SKM-1 (cell line): Measurements from ENCODE around the gene CCNF.
"Not testable (repeated sequence)": the region's sequence is repeated elsewhere in the genome, so short reads cannot be mapped to it uniquely, and the experiment has no call there.

Source experiments
- DNase-seq: peaks from one replicate; lab custom pipeline; 2025; ENCODE audit not compliant: unreplicated experiment; lab: John Stamatoyannopoulos, UW

Gene CCNF

DNA sequence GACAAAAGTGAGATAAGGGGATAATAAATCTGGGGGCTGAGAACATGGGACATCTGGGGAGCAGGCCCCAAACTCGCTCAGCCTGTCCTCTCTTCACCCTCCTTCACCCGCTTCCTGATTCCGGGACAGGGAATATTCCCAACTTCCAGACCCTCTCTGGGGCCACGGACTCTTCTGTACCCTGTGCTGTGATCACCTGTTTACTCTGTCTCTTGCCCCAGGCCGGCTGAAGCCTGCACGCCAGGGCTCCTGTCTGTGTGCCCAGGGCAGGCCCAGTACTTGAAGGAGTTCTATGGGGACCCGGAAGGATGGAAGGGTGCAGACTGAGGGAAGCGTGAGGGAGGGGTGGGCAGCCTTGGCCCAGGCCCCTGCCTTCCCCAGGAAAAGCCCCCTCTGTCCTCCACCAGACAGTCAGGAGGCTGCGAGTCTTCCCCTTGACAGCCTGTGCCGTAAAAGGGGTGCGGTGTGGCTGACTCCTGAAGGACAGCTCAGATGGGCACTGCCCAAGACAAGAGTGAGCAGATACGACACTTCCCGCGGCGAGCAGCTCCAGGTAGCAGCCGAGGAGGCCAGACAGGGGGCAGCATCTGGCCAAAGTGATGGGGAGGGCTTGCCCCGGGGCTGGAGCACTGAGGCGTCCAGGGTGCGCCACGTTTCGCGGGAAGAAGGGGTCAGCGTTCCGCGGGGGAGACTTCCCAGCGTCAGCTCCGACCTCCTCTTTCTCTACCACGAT lies 1.0 kb upstream of the CCNF start:
- DNase-seq = no peak

DNA sequence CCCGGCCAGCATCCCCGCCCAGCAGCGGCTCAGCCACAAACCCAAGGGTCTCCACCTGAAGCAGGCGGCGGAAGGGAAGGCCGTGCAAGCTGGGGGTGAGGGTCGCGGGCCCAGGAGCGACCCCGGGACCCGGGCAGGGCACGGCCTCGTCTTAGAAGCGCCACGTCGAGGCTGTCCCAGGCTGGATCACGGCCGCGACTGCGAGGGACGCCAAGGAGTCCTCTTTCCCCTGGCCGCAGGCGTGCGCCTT lies 538 bp upstream of the CCNF start:
- no peak for DNase-seq

DNA sequence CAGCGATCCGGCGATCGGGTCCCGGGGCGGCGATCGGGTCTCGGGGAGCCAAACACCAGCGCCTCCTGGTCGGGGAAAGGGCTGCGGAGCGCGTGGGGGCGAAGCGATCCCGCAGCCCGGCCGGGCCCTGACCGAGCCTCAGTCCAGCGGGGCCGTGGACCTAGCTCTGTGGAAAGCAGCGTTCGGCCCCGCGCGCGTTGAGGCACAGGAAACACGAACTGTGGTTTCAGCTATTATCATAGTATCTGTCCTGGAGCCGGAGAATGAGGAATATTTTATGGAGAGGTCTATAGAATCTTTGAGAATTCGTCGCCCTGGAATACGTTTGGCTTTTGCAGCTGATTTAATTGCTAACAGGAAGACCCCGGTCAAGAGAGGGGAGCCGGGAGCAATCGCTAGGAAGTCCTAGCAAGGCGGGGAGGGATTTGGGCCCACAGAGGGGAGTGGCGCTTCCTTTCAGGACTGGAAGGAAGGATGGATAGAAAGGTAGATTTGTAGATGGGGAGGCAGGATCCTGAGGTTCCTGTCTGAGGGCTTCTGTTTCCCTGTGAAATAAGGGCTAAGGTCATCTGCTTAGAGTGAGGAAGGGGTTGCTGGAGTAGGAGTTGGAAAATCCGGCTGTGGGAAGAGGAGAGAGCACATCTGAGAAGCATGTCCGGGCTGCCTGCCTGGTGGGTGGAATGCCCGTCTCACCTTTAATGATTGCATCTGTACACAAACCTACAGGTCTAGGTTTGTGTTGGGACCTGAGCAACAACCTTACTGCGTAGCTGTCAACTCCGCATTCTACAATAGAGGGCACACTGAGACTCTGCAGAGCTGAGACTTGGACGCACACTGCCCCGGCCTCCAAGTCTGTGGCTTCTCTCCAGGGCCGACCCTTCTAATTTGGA lies 770 bp downstream of the CCNF start:
- DNase-seq = no peak

DNA sequence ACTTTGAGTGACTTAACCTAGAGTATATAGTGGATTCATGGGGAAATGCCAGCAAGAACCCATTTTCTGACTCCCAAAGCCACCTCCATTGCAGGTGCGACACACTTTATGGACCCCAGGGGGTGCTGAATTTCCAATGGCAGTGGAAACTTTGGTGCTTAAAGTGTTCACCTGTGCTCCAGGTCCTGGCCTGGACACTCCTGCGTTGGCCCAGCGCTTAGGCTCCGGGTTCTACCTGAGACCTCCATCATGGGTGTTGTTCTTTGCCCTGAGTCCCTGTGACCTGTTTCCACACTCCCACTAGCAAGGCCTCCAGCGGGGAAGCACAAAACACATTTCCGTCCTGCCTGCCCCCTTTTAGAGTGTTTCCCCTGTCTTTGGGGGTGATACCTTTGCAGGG lies 3.0 kb downstream of the CCNF start:
- no peak for DNase-seq

DNA sequence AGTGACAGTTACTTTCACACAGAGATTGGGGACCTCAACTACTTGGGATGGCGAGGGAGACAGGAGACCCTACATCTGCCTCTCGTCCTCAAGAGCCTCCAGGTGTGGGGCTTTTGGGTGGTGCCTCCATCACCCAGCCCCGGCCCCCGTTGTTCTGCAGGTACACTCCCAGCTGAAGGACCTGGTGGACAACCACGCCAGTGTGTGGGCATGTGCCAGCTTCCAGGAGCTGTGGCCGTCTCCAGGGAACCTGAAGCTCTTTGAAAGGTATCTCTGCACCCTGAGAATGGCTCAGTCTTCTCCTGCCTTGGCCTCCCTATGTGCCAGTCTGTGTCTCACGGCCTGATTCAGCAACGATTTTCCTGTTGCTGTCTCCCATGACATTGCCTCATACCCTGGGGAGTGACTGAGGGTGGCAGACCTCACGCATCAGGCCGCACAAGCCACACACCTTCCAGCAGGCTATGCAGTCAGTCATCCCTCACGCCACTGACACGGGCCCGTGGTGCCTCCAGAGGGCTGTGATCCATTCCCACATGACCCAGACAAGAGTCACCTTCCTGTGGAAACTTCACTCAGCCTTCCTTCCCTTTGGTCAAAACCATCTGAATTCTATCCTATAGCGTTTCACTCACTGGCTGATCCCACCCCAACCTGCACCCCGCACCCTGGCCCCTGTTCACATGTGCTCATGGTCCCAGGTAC lies 3.7 kb downstream of the CCNF start:
- DNase-seq = no peak

DNA sequence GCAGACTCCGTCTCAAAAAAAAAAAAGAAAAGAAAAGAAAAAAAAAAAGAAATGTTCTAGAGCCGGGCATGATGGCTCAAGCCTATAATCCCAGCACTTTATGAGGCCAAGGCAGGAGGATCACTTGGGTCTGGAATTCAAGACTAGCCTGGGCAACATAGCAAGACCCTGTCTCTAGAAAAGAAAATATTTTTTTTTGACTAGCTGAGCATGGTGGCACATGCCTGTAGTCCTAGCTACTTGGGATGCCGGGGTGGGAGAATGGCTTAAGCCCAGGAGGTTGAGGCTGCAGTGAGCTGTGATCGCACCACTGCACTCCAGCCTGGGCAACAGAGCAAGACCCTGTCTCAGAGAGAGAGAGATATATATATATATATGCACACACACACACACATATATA lies 6.0 kb downstream of the CCNF start:
- not testable (repeated sequence) for DNase-seq

DNA sequence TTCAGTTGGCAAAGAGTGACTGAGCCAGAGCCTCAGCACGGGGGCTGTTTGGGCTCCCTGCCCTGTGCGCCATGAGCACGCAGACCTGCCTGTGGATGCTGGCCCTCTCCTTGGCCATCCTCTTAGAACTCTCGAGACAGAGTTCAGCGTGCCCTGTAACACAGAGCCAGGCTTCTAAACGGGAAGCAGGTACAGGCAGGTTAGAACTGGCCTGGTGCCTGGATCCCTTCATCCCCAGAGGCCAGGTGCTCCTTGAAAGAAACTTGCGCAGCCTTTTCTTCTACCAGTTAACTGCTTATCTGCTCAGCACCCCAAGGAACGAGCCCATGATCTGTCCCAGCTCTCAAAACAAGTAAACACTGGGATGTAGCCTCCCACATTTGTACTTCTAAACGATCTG lies 6.9 kb downstream of the CCNF start:
- no peak for DNase-seq

DNA sequence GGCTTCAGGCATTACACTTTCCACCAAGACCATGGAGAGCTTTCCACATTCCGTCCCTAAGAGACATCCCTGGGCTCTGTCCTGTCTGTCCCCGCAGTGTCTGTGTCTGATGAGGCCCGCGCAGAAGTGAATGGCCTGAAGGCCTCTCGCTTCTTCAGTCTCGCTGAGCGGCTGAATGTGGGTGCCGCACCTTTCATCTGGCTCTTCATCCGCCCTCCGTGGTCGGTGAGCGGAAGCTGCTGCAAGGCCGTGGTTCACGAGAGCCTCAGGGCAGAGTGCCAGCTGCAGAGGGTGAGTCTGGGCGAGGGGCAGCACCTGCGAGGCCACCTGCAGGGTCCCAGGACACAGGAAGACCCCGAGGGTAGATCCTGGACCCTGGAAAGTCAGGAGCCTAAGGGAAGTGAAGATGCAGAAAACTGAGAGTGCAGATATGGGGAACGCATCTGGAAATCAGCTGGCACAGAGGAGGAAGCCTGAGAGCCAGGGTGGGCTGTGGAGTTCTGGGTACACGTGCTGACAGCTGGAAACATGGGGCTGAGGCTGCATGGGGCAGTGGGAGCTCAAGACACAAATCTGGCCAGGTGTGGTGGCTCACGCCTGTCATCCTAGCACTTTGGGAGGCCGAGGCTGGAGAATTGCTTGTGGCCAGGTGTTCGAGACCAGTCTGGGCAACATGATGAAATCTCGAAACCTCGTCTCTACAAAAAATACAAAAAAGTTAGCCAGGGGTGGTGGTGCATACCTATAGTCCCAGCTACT lies 8.0 kb downstream of the CCNF start:
- DNase-seq = no peak

DNA sequence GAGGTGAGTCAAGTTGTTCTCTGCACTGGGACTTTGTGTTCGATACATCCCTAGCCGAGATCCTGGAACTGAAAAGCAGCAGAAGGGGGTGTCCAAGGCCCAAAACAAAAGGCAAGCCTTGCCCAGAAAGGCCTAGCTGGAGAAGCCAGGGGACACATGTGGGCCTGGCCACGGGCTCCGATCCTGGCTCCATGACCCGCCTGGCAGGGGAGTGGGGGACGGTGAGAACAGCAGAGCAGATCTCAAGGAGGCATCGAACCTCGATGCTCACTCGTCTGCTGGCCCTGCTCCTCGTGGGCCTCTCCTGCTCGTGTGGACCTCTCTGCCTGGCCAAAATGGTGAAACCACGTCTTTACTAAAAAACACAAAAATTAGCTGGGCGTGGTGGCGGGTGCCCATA lies 8.9 kb downstream of the CCNF start:
- no peak for DNase-seq

DNA sequence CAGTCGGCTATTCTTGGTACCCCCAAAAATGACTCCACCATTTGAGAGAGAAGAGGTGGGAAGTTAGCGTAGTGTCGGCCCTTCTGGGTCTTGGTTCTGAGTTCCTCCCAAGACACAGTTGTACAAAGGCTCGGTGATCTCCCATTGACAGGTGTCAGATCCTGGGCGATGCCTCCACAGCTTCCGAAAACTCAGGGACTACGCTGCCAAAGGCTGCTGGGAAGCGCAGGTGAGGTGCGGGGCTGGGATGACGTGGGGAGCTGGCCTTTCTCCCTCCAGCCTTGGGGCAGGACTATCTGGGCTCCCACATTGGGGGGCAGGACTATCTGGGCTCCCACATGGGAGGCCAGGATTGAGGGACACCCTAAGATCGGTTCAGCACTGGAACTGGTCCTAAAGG lies 10.4 kb downstream of the CCNF start:
- DNase-seq = no peak

DNA sequence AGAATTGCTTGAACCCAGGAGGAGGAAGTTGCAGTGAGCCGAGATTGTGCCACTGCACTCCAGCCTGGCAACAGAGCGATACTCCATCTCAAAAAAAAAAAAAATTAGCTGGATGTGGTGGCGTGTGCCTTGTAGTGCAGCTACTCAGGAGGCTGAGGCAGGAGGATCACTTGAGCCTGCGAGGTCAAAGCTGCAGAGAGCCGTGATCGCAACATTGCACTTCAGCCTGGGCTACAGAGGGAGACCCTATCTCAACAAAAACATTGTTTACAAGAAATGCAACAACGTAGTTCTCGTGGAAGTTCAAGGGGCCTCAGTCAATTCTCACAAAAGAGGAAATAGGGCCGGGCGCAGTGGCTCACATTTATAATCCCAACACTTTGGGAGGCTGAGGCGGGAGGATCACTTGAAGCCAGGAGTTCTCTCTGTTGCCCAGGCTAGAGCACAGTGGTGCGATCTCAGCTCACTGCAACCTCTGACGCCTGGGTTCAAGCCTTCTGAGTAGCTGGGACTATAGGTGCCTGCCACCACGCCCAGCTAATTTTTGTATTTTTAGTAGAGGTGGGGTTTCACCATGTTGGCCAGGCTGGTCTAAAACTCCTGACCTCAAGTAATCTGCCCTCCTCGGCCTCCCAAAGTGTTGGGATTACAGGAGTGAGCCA lies 12.0 kb downstream of the CCNF start:
- not testable (repeated sequence) for DNase-seq

DNA sequence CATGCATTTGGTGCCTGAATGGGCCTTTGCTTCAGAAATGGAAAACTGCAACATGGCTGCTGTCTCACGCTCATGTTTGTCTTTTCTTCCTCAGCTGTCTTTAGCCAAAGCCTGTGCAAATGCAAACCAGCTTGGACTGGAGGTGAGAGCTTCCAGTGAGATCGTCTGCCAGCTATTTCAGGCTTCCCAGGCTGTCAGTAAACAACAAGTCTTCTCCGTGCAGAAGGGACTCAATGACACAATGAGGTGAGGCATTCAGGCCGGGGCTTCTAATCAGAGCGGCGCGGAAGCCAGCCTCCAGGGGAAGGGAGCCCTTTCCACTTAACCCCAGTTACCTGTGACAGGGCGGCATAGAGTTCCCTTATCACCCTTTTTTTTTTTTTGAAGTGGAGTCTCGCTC lies 14.3 kb downstream of the CCNF start:
- DNase-seq = no peak

DNA sequence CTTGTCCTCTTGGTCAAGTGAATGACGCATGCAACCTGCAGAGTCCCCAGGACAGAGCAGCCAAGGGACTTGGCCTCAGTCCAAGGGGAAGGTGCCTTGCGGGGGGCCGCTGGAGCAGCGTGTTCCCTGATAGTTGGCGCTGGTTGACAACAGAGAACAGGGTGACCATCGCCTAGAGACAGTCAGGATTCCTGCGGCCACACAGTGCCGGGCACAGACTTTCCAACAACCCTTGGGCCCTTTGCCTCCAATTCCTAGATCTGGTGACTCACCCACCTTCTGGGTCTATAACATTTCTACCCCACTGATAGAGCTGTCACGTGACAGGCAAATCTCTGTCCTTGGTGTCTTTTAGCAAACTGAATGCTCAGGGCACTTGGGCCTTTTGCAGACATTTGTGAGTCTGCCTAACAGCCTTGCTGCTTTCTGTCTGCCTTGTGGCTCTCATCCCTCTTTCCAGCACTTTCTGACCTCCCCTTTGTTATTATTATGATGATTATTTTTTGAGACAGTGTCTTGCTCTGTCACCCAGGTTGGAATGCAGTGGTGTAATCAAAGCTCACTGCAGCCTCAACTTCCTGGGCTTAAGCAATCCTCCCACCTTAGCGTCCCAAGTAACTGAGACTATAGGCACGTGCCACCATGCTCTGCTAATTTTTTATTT lies 18.8 kb downstream of the CCNF start:
- DNase-seq = no peak

DNA sequence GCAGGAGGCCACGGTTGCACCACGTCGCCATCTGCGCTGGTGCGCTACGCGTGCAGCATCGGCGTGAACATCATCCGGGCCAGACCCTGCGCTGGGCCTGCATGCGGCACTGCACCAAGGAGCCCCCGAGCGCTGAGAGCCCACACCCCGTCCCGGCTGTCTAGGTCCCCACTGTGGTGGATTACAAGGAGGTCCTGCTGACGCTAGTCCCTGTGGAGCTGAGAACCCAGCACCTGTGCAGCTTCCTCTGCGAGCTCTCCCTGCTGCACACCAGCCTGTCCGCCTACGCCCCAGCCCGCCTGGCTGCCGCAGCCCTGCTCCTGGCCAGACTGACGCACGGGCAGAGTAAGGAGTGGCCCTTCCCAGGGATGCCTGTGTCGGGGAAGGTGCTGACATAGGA lies 19.9 kb downstream of the CCNF start:
- no peak for DNase-seq

DNA sequence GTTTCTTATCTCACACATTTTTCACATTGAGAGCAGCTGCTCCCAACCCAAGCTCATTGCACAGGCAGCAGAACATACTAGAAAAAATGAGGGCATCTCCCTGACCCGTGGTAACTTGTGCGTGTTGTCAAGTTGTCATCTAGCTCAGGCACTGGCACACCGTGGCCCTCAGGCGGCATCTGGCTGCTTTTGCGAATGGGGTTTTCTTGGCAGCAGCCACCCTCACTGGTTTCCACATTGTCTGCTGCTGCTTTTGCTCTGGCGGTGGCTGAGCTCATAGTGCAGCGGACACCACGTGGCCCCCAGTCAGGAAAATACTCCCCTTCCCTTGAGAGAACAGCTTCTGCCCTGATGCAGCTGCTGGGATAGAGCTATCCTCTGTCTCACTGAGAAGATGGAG lies 21.3 kb downstream of the CCNF start:
- no peak for DNase-seq

DNA sequence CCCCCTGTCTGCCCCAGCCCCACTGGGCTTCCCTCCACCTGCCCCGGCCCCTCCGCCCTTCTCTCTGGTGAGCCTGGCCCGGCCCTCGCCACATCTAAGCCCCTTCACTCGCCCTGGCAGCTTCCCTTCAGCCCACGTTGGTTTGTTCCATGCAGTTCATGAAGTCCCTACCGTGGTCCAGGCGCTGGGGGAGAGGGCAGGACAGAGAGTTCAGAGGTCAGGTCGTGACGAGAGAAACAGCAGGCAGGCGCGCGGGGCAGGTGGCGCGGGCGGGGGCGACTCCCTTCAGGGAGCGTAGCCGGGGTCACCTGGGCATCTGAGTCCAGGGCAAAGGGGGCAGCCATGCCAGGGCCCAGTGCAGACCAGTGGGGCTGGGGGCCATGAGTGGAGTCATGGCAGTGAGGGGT lies 21.7 kb downstream of the CCNF start:
- no peak for DNase-seq

DNA sequence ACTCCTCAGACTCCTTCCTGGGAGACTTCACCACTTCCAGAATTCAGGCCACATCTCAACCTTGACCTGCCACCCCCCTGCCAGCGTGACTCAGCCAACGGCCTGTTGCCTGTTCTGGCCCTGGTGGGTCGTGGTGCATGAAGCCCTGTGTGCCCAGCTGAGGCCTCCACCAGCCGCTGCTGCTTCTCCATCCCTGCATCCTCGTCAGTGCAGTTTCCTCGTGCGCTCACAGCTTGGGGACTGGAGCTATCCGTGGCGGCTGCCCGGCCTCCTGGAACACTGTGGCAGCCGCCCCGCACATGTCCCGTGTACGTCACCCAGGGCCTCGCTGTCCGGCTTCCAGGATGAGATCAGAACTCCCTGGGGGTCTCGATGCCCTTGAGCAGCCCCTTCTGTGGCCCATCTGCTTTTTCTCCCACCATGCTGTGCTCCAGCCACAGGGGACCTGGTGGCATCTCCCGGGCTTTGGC lies 22.6 kb downstream of the CCNF start:
- DNase-seq = no peak

DNA sequence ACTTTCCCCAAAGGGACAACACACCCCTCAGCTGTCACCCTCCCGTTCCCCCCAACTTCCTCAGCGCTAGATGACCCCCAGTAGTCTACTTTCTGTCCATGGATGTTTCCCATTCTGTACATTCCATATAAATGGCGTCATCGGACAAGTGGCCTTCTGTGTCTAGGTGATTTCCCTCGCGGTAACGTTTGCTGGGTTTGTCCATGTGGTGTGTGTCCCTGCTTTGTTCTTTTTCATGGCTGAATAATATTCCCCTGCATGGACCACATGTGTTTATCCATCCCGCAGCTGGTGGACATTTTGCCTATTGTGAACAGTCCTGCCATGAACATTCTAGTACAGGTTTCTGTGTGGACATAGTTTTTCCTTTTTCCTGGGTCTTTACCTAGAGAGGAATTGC lies 23.4 kb downstream of the CCNF start:
- no peak for DNase-seq

DNA sequence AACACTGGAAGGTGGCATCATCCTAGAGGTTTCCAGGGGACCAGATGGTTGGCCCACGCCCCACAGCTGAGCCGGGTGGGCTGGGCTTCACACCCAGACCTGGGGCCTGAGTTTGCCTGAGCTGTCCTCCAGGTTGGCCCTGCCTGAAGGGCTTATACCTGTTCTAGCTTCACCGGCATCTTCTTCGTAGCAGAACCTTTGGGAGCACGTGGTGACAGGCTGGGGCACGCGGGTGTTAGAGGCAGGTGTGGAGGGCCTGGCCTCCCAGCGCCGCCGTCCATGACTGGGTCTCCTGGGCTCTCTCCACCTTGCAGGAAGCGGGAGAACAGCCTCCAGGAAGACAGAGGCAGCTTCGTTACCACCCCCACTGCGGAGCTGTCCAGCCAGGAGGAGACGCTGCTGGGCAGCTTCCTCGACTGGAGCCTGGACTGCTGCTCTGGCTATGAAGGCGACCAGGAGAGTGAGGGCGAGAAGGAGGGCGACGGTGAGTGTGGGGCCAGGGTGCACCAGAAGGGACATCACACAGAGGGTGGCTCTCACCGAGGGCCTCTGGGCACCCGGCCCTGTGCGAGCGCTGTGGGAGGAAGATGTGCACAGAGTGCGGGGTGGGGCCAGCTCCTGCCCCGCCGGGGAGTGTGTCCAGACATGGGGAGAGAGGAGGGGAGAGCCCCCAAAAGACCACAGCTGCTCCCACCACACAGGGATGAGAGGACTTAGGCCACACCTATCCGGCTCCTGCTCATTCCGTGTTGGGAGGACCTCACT lies 26.0 kb downstream of the CCNF start:
- DNase-seq = no peak
